GM18520 (cell line): ENCODE results near the gene NEUROD4.
"Not testable (repeated sequence)": the region's sequence is repeated elsewhere in the genome, so short reads cannot be mapped to it uniquely, and the experiment has no call there.

Experiments used
- ATAC-seq: cut with Tn5 transposase; IDR thresholded peaks from one replicate; pipeline ENCODE4 v1.9.1; 2021; ENCODE audit not compliant: unreplicated experiment

Gene NEUROD4

DNA sequence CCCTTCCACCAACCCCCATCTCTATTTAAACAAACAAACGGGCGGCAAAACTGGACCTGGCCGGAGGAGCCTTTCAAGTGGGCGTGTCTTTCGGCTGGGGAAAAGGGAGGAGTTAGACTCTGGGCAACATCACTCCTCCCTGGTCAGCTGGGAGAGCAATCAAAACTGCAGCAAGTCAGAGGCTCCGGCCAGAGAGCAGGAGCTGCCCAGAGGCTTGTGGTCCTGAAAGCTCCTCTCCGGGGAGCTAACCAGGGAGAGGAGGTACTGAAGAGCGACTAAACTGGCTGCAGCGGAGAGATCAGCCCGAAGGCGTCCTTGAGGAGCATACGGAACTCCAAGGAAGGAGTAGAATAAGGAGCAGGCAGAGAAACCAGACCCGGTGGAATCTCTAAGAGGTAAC is at the start of gene NEUROD4:
Gene NEUROD4, plus strand, starts transcription at position 191 of the 400 bp plus-strand sequence. CDS start 6,466 bp downstream, outside the sequence.
- ATAC-seq = no peak

GRCh38 chr12:54970741-54971140 is 49.0 kb upstream of the NEUROD4 start:
- ATAC-seq = no peak

GRCh38 chr12:54973556-54973955 is 46.2 kb upstream of the NEUROD4 start:
- no peak for ATAC-seq

- ATAC-seq = no peak
Observed at GRCh38 chr12:54974279-54974678, 45.5 kb upstream of the NEUROD4 start.

- no peak for ATAC-seq
Observed at GRCh38 chr12:54975272-54975671, 44.5 kb upstream of the NEUROD4 start.

DNA sequence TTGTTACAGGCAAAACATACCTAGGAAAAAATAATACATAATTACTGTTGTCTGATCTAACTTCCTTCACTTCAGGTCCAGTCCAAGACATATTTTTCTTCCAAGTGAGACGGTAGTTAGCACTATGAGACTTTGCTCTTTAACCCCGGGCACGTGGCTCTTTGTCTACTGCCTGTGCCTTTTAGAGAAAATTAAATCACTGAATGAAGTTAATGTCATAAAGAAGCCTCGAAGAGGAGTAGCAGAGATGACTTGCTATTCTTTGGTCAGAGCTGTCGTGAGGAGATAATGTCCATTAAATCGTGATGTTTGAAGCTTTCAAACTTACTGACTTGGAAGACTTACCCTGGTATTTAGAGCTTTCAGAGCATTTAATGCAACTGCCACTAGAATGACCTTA is 43.9 kb upstream of the NEUROD4 start:
- ATAC-seq = no peak

- no peak for ATAC-seq
Observed at GRCh38 chr12:54977155-54977554, 42.6 kb upstream of the NEUROD4 start.

DNA sequence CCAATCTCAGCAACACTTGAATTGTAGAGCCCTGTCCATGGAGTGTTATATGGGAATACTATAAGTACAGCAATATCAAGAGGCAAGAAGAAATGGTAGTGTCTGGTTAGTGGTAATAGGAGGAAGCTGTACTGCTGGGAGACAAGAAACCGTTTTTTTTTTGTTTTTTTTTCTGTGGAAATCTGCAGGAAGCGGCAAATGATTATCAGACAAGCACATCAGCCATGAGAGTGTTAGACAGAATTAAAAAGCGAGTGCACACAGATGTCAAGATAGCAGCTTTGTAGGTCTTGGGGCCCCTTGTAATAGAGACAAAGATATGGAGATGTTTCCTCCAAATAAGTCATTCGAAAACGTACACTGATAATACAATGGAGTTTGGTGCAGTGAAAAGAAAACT is 41.9 kb upstream of the NEUROD4 start:
- ATAC-seq = no peak

GRCh38 chr12:54980341-54980740 is 39.4 kb upstream of the NEUROD4 start:
- no peak for ATAC-seq

GRCh38 chr12:54981796-54982195 is 38.0 kb upstream of the NEUROD4 start:
- no peak for ATAC-seq

- no peak for ATAC-seq
Observed at GRCh38 chr12:54983536-54984101, 36.2 kb upstream of the NEUROD4 start.

- ATAC-seq = peak; percentile 90
Observed at GRCh38 chr12:54984658-54985376, 35.0 kb upstream of the NEUROD4 start, which contains the start of gene TESPA1. TSS of gene TESPA1 (minus strand) at chr12:54984762. CDS start at chr12:54974562, 10,200 bp downstream.

- ATAC-seq = not testable (repeated sequence)
Observed at GRCh38 chr12:54986773-54987172, 33.0 kb upstream of the NEUROD4 start.

- no peak for ATAC-seq
Observed at GRCh38 chr12:54987611-54988231, 32.1 kb upstream of the NEUROD4 start.

GRCh38 chr12:54988402-54989054 is 31.2 kb upstream of the NEUROD4 start:
- no peak for ATAC-seq

- no peak for ATAC-seq
Observed at GRCh38 chr12:54989829-54990228, 29.9 kb upstream of the NEUROD4 start.

- ATAC-seq = peak; percentile 59
Observed at GRCh38 chr12:54991161-54991990, 28.4 kb upstream of the NEUROD4 start.

- ATAC-seq = no peak
Observed at GRCh38 chr12:54991991-54992375, 27.8 kb upstream of the NEUROD4 start.

GRCh38 chr12:54993181-54993835 is 26.5 kb upstream of the NEUROD4 start:
- peak; percentile 33 for ATAC-seq

- no peak for ATAC-seq
Observed at GRCh38 chr12:54996205-54996604, 23.6 kb upstream of the NEUROD4 start.
